ENCODE data around the gene CDC23.
"Not testable (repeated sequence)": the region's sequence is repeated elsewhere in the genome, so short reads cannot be mapped to it uniquely, and the experiment has no call there.

CDC23 gene, protein sequence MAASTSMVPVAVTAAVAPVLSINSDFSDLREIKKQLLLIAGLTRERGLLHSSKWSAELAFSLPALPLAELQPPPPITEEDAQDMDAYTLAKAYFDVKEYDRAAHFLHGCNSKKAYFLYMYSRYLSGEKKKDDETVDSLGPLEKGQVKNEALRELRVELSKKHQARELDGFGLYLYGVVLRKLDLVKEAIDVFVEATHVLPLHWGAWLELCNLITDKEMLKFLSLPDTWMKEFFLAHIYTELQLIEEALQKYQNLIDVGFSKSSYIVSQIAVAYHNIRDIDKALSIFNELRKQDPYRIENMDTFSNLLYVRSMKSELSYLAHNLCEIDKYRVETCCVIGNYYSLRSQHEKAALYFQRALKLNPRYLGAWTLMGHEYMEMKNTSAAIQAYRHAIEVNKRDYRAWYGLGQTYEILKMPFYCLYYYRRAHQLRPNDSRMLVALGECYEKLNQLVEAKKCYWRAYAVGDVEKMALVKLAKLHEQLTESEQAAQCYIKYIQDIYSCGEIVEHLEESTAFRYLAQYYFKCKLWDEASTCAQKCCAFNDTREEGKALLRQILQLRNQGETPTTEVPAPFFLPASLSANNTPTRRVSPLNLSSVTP

DNA sequence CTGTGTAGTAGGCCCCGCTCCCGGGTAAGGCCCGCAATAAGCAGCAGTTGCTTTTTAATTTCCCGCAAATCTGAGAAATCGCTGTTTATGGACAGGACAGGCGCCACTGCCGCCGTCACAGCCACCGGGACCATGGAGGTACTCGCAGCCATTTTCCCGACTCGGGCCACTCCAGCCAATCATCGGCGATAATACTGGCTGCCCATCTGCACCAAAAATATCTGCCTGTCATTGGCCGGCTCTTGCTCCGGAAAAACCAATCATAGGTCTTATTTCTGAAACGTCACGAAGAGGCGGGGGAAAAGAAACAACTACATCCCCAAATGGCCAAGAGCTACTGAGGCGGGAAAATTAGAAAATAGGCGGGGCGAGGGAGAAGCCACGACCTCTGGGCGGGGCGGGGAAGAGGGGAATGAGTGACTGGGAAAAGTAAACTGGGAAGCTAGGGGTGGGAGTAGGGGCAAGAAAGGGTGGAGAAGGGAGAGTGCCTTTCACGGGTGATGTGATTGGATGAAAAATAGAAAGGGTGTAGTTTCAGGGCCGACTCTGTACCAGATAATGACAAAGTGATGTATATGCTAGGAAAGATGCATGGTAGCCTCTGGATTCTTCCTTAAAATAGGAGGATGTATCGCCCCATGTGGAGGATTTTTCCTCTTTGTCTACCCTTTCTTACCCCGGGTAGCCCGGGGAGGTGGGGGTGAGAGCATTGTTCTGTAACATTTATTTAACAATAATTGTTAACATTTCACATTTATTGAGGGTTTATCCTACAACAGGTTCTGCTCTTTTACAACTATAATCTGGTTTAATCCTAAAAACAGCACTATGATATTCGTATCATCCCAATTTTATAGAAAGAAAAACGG, at the start of gene CDC23:
CDC23 (minus strand) TSS at position 163 of the 869 bp plus-strand sequence; CDS start at position 152, 11 bp downstream.
- peak; percentile 99 for DNase-seq (ENCODE audit: low read depth)

DNA sequence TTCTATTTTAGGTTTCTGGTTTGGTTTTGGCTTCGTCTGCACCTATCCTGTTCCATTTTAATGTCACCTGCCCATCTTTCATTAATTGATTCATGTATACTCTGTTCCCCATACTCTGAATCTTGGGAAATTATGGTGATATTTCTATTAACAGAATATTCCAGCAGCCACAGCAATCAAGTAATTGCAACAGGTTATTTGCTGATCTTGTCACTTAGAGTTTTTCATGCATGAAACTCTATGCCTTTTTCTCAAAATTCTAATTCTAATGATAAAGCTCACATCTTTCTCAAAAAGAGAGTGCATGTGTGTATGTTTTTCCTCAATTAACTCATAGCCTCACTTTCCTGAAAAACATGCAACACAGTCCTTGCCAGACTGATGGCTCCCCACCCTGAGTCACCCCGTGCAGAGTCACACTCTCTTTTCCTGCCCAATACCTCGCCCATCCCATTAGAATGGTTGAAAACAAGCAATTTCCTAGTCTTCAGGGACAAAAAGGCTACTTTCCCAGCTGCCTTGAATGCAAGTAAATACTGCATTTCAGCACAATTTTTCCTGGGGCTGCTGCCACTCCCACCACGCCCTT, 45.7 kb upstream of the CDC23 start:
- peak; percentile 35 for DNase-seq (ENCODE audit: low read depth)

DNA sequence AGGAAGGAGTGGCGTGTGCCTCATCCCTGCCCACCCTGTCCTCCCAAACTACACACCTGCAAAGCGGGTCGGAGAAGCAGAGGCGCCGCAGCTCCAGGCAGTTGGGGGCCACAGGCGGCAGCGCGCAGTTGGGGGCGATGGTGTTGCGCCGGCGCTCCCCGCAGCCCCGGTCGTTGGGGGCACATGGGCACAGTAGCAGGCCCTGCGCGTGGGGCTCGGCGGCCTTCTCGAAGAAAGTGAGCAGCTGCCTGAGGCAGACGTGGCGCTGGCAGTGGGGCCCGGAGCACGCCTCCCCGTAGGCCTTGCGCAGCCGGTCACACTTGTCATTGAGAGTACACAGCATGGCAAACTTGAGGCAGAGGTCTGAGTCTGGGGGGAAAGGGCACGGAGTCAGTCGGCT, 44.5 kb upstream of the CDC23 start:
- no peak for DNase-seq (ENCODE audit: low read depth)

DNA sequence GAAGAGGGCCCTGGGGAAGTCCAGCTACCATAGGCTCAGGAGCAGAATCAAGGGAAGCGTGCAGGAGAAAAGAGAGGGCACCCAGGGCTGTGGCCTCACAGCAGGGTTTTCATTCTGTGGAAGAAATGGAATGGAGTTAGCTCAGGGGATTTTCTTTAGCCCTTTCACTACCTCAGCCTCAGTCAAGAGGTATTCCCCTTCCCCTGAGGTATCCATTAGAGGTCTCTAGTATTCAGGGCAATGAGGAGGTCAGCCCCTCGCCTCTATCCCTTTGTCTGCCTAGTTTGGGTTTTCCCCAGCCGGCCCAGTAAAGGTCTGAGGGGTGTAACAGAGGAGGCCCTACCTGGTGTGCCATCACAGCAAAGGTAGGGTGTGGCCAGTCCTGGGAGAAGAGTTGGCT, 39.8 kb upstream of the CDC23 start:
- no peak for DNase-seq (ENCODE audit: low read depth)

DNA sequence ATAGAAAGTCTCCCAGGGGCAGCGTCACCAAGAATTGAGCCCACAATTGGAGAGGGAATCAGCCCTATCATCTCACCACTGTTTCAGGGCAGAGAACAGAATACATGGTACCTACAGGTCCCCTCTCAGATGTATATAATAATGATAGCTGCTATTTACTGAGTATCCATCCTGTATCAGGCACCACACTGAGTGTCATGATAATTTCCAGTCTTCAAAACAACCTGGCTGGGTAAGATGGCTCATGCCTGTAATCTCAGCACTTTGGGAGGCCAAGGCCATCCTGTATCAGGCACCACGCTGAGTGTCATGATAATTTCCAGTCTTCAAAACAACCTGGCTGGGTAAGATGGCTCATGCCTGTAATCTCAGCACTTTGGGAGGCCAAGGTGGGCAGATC, 34.7 kb upstream of the CDC23 start:
- not testable (repeated sequence) for DNase-seq (ENCODE audit: low read depth)

DNA sequence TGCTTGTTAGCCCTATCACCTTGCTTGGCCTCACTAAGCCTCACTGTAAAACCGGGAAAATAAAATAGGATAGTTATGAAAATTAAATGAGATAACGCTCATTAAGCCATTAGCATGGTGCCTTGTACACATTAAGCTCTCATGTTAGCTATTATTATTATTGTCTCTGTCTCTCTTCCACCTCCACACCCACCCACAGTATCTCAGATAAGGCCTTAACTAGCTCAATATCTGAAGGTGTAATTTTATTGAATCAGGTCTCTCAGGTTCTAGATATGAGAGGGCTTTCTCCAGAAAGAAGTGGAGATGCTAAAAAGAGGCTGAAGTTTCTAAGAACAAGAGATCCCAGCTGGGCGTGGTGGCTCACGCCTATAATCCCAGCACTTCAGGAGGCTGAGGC, 33.7 kb upstream of the CDC23 start:
- no peak for DNase-seq (ENCODE audit: low read depth)

DNA sequence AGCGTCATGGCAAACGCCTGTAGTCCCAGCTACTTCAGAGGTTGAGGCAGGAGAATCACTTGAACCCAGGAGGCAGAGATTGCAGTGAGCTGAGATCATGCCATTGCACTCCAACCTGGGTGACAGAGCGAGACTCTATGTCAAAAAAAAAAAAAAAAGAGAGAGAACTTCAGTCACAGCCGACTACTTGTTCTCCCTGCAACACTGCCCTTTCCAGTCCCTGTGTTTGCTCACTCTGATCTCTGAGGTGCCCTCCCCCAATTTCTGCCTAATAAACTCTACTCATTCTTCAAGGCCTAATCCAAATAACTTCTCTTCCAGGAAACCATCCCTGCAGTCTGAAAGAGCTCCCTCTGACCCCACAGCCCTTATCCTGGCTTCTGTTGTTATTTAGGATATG, 33.2 kb upstream of the CDC23 start:
- DNase-seq (ENCODE audit: low read depth) = no peak

DNA sequence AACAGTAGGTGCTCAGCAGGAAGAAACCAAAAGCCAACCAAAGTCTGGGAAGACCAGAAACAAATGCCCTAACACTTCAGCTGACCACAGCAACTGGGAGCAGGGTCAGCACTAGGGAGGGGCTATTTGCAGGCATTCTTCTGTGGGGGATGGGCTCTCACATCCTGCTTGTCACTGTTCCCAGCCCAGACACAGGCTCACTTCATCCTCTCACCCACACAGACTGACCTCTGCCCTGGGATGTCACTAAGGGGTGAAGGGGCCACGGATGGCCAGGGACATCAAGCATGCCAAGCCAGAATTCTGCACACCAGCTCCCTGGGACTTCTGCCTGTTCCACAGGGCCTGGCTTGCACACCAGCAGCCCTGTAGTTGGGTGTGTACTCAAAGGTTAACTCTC, 32.6 kb upstream of the CDC23 start:
- no peak for DNase-seq (ENCODE audit: low read depth)

DNA sequence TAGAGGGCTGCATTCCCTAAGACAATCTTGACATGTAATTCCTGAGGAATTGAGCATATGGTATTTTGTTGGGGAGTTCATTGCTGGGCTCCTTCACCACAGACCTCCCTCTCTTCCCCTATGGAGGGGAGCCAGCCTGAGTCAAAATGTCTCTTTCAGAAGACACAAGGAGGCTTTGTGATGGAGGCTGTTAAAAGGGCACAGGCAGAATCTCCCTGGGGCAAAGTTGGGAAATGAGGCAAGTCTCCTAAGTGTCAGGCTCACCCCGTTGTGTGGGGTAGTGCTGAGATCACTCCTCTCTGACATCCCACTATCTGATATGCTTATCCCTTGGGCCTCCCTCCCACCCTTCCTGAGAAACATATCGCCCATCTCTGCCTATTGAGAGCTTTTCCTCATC, 30.7 kb upstream of the CDC23 start:
- no peak for DNase-seq (ENCODE audit: low read depth)

DNA sequence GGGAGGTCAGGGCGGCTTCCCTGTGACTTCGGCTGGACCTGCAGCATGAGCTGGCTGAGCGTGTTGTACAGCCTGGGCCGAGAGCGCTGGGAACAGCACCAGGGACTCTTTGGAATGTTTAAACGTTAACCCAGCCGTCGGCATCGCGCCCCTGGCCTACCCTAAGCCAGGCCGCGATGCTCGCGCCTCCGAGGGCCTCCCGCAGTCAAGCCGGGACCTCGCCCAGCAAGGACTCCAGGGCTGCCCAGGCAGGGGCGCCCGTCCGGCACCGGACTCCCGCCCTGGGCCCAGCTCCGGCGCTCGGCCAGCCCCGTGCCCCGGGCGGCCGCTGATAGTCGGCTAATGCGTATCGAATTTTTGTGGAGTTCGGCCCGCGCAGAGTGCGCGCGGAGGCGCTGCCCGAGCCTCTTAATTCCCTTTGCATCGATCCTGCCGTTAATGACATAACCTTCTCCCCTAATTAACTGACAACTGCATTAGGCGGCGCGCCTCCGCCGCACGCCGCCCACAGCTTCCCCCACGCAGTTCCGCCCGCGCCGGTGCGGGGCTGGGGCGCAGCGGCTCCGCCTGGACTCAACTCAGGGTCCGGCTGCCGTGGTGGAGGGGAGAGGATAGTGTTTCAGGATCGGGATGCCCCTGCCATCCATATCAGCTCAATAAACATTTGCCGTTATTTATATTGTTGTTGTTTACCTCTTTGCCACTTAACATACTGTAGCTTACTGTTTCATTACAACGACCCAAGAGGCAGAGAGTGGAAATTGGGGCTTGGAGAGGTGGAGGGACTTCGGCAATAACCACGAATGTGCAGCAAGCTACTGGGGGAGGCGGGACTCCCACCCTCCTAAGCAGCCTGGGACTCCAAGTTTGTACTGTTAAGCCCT, 28.8 kb upstream of the CDC23 start:
- peak; percentile 42 for DNase-seq (ENCODE audit: low read depth)

DNA sequence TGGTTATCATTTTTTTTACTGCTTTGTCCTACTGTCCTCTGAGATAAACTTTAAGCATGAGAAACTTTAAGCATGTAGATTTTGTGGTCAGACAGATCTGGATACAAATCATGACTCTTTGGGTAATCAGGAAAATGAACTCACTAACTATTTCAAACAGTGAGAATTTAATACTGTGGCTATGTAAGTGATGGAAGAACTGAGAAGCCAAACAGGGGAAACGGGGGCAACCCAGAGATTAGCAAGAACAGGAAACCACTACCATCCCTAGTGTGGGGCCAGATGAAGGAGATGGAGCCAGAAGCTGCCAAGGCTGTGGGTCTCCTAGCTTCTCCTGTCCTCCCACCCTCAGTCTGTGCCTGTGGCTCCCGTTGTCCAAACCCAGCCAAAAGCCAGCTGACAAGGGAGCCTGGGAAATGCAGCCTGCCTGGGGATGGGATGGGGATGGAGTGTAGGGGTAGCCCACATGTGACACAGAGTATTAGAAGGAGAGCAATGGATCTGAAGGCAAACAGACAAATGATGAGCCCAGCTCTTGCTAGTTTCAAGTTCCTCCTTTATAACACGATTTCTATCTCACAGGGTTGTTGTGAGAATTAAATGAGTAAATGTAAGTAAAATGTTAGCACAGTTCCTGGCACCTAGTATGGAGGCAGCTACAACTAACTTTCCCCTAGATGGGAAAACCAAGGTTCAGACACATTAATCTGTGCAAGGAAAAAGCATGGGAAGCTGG, 27.7 kb upstream of the CDC23 start:
- DNase-seq (ENCODE audit: low read depth) = no peak

DNA sequence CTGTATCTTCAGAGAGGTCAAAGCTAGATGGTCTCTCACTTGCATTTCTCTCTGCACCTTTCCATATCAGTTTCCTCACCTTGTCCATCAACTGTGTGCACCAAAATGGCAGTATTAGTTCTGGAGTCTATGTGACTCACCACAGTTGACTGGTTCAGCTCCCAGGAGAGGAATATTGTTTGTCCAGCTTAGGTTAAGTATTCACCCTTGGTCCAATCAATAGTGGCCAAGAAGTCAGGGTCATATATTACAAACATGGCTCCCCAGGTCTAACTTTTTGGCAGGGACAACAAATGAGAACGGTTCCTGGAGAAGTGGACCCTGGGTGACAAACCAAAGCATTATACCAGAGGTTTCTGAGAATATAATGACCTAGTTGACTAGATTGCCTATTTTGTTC, 24.9 kb upstream of the CDC23 start:
- no peak for DNase-seq (ENCODE audit: low read depth)

DNA sequence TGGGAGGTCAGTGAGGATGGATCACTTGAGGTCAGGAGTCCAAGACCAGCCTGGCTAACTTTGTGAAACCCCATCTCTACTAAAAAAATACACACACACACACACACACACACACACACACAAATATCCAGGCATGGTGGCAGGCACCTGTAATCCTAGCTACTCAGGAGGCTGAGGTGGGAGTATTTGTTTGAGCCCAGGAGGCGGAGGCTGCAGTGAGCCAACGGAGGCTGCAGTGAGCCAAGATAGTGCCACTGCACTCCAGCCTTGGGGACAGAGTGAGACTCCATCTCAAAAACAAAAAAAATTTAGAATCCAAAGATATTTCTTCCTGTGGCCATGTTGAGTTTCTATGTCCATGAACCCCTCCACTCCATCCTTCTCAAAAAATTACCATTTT, 21.5 kb upstream of the CDC23 start:
- DNase-seq (ENCODE audit: low read depth) = no peak

DNA sequence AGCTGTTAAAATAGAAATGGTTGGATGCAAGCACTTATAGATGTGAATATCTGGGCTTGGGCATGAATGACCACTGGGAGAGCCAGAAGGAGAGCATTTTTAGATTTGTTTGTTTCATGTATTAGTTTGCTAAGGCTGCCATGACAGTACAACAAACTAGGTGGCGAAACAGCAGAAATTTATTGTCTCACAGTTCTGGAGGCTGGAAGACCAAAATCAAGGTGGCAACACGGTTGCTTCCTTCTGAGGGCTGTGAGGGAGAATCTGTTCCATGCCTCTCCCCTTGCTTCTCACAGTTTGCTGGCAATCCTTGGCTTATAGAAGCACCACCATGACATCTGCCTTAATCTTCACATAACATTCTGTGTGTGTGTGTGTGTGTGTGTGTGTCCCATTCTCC, 20.2 kb upstream of the CDC23 start:
- DNase-seq (ENCODE audit: low read depth) = no peak

DNA sequence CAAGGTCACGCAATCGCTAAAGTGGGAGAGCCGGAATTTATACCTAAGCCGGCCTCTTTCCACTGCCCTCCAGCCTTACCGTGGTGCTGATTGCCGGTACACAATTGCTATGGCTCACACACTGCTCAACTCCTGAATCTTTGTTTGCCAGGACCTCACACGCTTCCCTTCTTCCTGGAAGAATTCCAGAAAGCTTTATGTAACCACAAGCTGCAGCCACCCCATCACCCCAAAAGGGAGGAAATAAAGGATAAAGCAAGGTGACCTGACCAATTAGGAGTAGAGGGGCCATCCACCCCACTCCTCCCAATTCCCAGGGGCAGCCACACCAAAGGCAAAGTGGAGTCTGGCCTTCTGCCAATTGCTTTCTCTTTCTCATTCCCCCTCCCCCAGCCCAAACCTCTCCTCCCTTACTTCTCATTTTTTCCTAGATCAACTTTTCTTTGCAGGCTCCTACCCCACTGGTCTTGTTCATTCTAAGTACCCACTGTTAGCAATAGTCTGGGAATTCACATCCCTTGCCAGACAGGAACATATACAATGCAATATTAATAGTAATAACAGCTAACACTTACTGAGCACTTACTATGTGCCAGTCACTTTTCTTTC, 18.0 kb upstream of the CDC23 start:
- DNase-seq (ENCODE audit: low read depth) = peak; percentile 19

DNA sequence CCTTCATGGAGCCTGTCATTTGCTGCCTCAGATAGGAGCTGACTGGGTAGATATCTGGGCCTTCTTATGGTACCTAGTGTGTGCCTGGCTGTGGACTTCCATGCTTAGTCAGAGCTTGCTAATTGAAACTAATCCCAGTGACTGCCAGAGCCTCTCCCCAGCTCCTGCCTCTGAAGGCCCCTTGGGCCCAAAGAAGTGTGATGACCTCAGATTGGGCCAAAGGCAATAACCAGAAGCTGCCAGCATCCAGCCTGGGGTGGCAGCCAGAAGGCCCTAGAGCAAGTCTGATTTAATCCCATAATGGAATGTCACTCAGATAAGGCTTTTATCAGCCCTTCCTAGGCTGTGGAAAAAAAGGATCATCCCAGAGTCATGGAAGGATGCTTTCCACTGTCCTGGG, 17.1 kb upstream of the CDC23 start:
- DNase-seq (ENCODE audit: low read depth) = peak; percentile 36

DNA sequence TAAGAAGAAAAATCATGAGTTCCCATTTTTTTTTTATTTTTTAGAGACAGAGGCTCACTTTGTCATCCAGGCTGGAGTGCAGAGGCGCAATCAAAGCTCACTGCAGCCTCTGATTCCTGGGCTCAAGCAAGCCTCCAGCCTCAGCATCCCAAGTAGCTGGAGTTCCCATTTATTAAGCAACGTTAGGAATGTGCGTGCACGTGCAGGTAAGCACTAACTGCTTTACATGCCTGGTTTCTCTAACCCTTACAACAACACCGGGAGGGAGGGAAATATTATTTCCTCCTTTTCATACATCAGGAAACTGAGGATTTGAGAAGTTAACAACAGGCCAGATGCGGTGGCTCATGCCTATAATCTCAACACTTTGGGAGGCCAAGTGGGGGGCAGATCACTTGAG, 16.3 kb upstream of the CDC23 start:
- DNase-seq (ENCODE audit: low read depth) = no peak

DNA sequence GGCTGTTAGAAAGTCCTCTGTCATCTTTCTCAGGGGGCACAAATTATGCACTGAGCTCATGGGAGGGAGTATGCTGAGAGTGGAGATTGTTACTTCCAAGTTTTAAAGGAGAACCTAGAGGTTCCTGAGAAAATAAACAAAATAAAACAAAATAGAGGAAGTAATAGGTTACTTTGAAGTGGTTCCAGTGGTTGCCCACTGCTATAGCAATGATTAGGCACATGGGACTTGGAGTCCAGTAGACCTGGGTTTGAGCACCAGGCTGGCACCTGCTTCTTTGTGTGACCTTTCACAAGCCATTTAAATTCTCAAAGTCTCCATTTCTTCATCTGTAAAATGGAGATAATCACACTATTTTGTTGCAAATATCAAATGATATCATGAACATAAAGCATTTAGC, 13.8 kb upstream of the CDC23 start:
- no peak for DNase-seq (ENCODE audit: low read depth)

DNA sequence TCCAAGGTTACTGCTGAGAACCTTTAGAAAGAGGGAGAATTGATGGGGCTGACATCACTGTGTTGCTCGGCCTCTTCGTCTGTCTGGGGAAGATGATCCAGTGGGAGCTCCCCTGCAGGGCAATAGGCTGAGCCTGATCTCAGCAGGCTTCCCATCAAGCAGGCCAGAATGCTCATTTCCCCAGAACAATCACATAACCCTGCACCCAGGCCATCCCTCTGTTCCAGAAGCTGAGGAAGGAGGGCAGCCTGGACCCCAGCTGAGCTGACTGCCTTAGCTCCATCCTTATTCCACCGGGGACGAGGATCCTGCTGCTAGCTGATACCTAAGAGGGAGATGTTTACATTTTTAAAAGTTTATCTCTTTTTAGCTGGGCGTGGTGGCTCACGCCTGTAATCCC, 11.6 kb upstream of the CDC23 start:
- no peak for DNase-seq (ENCODE audit: low read depth)

DNA sequence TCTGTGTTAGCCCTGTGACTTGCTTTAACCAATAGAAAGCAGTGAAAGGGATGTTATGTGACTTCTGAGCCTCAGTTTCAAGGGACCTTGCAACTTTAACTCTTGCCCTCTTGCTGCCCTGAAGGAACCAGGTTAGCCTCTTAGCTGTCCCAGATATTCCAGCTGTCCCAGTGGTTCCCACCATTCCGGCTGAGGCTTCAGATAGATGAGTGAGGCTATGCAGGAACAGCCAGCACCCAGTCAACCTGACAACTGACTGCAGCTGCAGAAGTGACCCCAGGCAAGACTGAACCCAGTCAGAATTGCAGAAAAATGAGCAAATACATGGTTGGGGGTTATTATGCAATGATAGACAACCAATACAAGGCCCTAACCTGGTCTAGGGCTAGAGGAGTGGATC, 10.4 kb upstream of the CDC23 start:
- no peak for DNase-seq (ENCODE audit: low read depth)
